Kidney (tissue), 14 donors: Measurements from ENCODE around the gene ZNHIT2. TPM values are rescaled to one million over a fixed set of nuclear protein-coding genes. Genes with fewer than 3 reads are reported as not detected.
"Not testable (repeated sequence)": the region's sequence is repeated elsewhere in the genome, so short reads cannot be mapped to it uniquely, and the experiment has no call there.

Experiments used
- DNase-seq, 5 donors: peaks; one replicate each; pipeline ENCODE4 v3.0.0-alpha.2; 2013 to 2020
- FAIRE-seq: peaks from 2 replicates; lab custom pipeline; 2012; peaks lifted over from hg19 to GRCh38; lab: Jason Lieb, UNC
- H3K27ac ChIP-seq, 2 donors: one replicate each; pipeline ENCODE4 v1.7.0; 2013; ENCODE audit warnings: low read depth in 2 of 2, low read length in 2 of 2, inconsistent platforms in 1 of 2
- H3K27me3 ChIP-seq: one replicate; pipeline ENCODE4 v1.7.1; 2013; ENCODE audit warnings: low read length, inconsistent platforms; ENCODE audit not compliant: control insufficient read depth, insufficient read depth
- H3K36me3 ChIP-seq, 3 donors: one replicate each; pipeline versions ENCODE4 v1.7.0 to v1.7.1; 2013; ENCODE audit warnings: low read length in 3 of 3, control low read depth in 1 of 3, inconsistent platforms in 1 of 3; ENCODE audit not compliant: insufficient read depth in 3 of 3, control insufficient read depth in 2 of 3
- H3K4me1 ChIP-seq, 3 donors: one replicate each; pipeline versions ENCODE4 v1.7.0 to v1.7.1; 2013; ENCODE audit warnings: low read length in 3 of 3, inconsistent platforms in 1 of 3, low read depth in 1 of 3; ENCODE audit not compliant: control insufficient read depth in 2 of 3, insufficient read depth in 2 of 3
- H3K4me3 ChIP-seq, 3 donors: one replicate each; pipeline versions ENCODE4 v1.7.0 to v1.8.1; 2013; ENCODE audit warnings: low read length in 3 of 3, control low read depth in 1 of 3, inconsistent platforms in 1 of 3
- H3K9ac ChIP-seq, 3 donors: one replicate each; pipeline versions ENCODE4 v1.7.0 to v1.7.1; 2013; ENCODE audit warnings: low read length in 3 of 3, control low read depth in 1 of 3, inconsistent platforms in 1 of 3
- H3K9me3 ChIP-seq, 3 donors: one replicate each; pipeline versions ENCODE4 v1.7.0 to v1.7.1; 2013; ENCODE audit warnings: low read length in 3 of 3, control low read depth in 1 of 3, inconsistent platforms in 1 of 3; ENCODE audit not compliant: control insufficient read depth in 2 of 3, insufficient read depth in 1 of 3
- CTCF ChIP-seq: IDR thresholded peaks from 3 replicates; pipeline ENCODE4 v1.5.1; 2012; ENCODE audit warnings: mild to moderate bottlenecking, moderate library complexity, borderline replicate concordance; ENCODE audit not compliant: insufficient read depth; ENCODE audit errors: extremely low read depth
- intact Hi-C: fragments of 100-400 bp; cut with DNase I; formaldehyde crosslinking; loops from one replicate; pipeline ENCODE4 v1.11.1; 2022
- polyA plus RNA-seq: library from polyadenylated mRNA; stranded (reverse); fragments of 350-450 nt; fragmentation: Illumina TruSeq; extraction: RNeasy Lipid Tissue Mini Kit (QIAGEN cat#74804); gene quantifications from one replicate; pipeline ENCODE4 v1.2.3, GENCODE V29; 2014; ENCODE audit warnings: low read depth, low replicate concordance; ENCODE audit not compliant: insufficient read depth
- total RNA-seq: library from RNA; stranded (reverse); fragmentation: NEBNext Ultra II Directional; extraction: Animal tissue kit (Norgen Biotek cat#: 25700); gene quantifications from one replicate; pipeline ENCODE4 v1.2.1, GENCODE V29; 2021
- donor health status: control.
- donor health status: control.
- donor health status: control.
- donor health status: control.
- donor health status: control.
- donor health status: DM: yes; HTN: yes; CAD: no.
- donor health status: Normal renal cell carcinoma (clear cell type).

ZNHIT2 gene
- total and polyA plus RNA-seq, 2 donors from 2014 or later, result 14.0 to 21.1 TPM

GRCh38 chr11:65152122-65152521 is 34.6 kb upstream of the ZNHIT2 start:
- intact Hi-C loops, result no loop called here
- no peaks in the 10 kb centered on the region for H3K9me3 ChIP-seq
- DNase-seq, result no peak
- no peak overlapping the region for H3K4me3 ChIP-seq
- H3K9ac ChIP-seq, result no peak overlapping the region
- H3K27ac ChIP-seq, result no peak overlapping the region
- no peak for FAIRE-seq
- no peak for TF ChIP-seq CTCF
- H3K27me3 ChIP-seq, result no peaks in the 10 kb centered on the region
- no peaks in the 10 kb centered on the region for H3K36me3 ChIP-seq
- peaks cover 0 to 6% (median 5%) of the 10 kb centered on the region in 3 donors for H3K4me1 ChIP-seq

- no peak overlapping the region for H3K9ac ChIP-seq
- DNase-seq, result no peak
- H3K4me3 ChIP-seq, result no peak overlapping the region
- TF ChIP-seq CTCF, result no peak
- no peaks in the 10 kb centered on the region for H3K9me3 ChIP-seq
- no peak overlapping the region for H3K27ac ChIP-seq
- no peak for FAIRE-seq
- H3K4me1 ChIP-seq, result peaks cover 0 to 6% (median 5%) of the 10 kb centered on the region in 3 donors
- H3K27me3 ChIP-seq, result no peaks in the 10 kb centered on the region
- intact Hi-C loops, result no loop called here
- H3K36me3 ChIP-seq, result no peaks in the 10 kb centered on the region
These were observed 33.9 kb upstream of the ZNHIT2 start for GRCh38 chr11:65151331-65151899.

GRCh38 chr11:65150509-65151299 is 33.2 kb upstream of the ZNHIT2 start:
- Histone ChIP-seq H3K4me1 (peaks cover 0 to 8% (median 6%) of the 10 kb centered on the region in 3 donors), H3K9me3 (no peaks in the 10 kb centered on the region), H3K27me3 (no peaks in the 10 kb centered on the region), H3K4me3 (no peak overlapping the region), H3K36me3 (no peaks in the 10 kb centered on the region), H3K27ac (peak overlapping the region; percentile 10 to 30), H3K9ac (no peak overlapping the region)
- DNase-seq (peak in 4 of 5 donors; percentile 41 to 97 (median 70)), FAIRE-seq (no peak)
- TF ChIP-seq CTCF, result no peak
- intact Hi-C loops, result no loop called here

GRCh38 chr11:65150131-65150508 is 32.6 kb upstream of the ZNHIT2 start:
- FAIRE-seq, H3K36me3 ChIP-seq, intact Hi-C loops, DNase-seq, H3K9ac ChIP-seq, H3K4me3 ChIP-seq, H3K27ac ChIP-seq, H3K27me3 ChIP-seq, H3K9me3 ChIP-seq: not testable (repeated sequence)
- H3K4me1 ChIP-seq, result peaks cover 0 to 10% (median 8%) of the 10 kb centered on the region in 3 donors
